ENCODE results near the gene PDXDC1. TPM values are rescaled to one million over a fixed set of nuclear protein-coding genes. Genes with fewer than 3 reads are reported as not detected.
"Not testable (repeated sequence)": the region's sequence is repeated elsewhere in the genome, so short reads cannot be mapped to it uniquely, and the experiment has no call there.

PDXDC1 gene
- total RNA-seq, 1 donor = 37.4 TPM

DNA sequence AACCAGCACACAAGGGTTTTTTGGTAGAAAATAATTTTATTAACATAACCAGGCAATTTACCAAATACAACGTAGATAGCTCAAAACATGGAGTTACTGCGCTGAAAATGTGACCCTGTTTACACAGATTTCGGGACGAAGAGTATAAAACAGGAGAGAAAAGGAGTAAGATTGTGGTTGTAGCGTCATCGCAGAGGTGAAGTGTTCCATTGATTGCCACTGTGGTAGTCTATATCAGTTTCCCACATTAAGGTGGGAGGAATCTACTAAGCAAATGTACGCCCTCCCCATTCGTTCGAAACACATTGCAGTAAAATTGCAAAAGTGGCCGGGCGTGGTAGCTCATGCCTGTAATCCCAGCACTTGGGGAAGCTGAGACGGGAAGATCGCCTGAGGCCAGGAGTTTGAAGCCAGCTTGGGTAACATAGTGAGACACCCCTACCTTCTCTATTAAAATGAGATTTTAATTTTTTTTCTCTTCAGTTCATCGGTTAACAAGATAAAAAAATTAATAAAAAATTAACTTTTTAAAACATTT lies 972 bp upstream of the PDXDC1 start:
- not testable (repeated sequence) for DNase-seq (ENCODE audit: low read depth in 2 of 3, low spot score in 2 of 3)

DNA sequence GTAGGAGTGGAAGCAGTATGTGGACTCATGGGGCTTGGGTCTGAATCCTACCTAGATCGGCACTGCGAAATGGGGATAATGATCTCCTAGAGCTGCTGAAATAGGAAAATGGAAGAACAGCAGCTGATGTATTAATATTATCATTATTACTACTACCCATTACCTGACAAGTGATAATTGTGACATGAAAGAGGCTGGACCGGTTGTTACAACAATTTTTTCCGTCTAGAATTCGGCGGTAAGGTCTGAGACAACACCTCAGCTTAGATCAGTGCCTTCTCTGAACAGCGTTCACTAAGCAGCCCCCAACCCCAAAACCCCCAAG lies 533 bp upstream of the PDXDC1 start:
- DNase-seq (ENCODE audit: low read depth in 2 of 3, low spot score in 2 of 3) = peak in 2 of 3 donors; percentile 57 to 90

DNA sequence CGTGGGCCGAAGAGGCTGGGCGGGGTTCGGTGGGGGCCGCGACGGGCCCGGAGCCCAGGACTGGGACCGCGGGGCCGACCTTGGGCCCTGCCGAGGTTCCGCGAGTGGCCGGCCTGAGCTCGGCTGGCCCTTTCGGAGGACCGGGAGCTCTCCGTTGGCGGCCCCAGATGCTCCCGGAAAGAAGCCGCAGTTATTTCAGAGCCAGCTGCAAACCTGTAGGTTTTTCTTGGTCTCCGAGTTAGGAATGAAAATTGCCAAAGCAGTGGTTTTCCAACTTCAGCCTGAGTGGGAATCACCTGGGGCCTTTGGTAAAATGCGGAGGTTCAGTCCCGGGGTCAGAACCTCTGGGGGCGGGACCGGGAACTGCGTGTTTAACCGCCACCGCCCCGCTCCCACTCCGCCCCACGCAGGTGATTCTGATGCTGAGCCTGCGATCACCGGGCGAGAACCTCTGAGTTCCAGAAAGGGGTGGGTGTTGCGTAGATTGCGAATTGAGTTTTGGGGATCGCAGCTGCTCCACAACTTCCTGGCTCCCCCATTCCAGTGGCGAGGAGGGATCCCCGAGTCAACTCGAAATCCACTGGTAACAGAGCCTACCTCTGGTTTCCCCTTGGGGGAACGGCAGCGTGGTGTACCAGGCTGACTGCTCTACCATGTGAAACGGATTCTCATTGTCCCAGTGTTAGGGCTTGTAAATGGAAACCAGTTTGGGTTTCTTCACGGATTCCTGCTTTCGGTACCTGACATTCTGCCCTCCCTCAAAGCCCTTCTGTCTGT lies 780 bp downstream of the PDXDC1 start:
- DNase-seq (ENCODE audit: low read depth in 2 of 3, low spot score in 2 of 3) = peak; percentile 30 to 41 (median 31)

DNA sequence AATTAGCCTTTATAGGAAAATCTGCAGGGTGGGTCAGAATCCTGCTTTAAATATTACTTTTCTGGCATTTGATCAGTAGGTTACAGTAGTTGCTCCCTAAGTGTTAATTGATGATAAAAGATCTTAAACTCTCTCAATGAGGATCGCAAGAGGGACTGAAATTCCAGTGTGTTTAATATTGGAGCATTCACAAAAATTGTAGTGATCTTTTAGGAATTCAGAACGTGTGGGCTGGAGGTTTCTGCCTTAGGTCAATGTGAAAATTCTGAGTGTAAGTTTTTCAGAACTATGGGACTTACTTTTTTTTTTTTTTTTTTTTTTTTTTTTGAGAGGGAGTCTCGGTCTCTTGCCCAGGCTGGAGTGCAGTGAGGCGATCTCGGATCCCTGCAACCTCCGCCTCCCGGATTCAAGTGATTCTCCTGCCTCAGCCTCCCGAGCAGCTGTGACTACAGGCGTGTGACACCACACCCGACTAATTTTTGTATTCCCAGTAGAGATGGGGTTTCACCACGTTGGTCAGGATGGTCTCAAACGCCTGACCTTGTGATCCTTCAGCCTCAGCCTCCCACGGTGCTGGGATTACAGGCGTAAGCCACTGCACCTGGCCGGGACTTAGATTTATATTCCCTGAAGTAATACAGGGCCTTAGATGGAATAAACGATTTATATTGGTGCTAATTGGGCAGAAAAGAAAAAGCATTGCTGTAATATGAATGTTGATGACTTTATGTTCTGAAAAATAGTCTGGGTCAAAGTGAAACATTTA lies 2.3 kb downstream of the PDXDC1 start:
- not testable (repeated sequence) for DNase-seq (ENCODE audit: low read depth in 2 of 3, low spot score in 2 of 3)

DNA sequence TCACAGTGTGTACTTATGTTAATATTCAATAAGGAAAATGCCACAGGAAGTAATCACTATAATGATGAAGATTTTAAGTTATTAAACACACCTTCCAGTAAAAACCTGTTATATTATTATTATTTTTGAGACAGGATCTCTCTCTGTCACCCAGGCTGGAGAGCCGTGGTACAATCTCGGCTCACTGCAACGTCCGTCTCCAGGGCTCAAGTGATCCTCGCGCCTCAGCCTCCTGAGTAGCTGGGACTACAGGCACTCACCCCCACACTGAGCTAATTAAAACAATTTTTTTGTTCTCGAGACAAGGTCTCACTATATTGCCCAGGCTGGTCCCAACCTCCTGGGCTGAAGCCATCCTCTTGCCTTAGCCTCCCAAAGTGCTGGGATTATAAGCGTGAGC lies 3.5 kb downstream of the PDXDC1 start:
- not testable (repeated sequence) for DNase-seq (ENCODE audit: low read depth in 2 of 3, low spot score in 2 of 3)

DNA sequence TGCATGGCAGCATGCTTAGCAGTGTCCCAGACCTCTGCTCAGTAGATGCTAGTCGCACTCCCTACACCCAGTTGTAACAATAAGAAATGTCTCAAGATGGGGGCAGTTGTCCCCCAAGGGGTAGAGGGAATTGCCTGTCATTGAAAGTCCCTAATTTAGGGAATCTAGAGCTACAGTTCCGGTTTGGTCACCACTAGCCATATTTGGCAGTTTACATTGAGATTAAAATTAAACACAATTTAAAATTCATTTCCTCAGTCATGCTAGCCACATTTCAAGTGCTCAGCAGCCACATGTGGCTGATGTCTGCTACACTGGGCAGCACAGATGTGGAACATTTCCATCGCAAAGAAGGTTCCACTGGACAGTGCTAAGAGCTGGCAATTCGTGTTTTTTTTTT lies 4.1 kb downstream of the PDXDC1 start:
- not testable (repeated sequence) for DNase-seq (ENCODE audit: low read depth in 2 of 3, low spot score in 2 of 3)

DNA sequence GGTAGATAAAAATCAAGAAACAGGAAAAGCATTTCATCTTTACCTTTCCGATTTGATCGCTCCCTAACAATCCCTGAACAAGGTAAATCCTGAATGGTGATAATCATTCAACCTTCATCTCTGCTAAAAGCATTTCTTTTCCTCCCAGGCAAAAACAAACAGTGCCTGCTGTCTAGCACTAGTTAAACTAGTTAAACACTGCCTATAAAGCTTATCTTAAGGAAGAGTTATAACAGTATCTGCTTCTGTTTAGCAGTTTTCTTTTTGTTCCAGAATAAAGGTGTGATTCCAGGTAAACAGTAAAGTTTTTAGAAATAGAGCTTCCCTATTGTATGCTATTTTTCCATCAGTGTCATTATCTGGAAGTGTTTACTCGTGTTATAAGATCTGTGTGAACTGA lies 6.4 kb downstream of the PDXDC1 start:
- DNase-seq (ENCODE audit: low read depth in 2 of 3, low spot score in 2 of 3) = not testable (repeated sequence)

DNA sequence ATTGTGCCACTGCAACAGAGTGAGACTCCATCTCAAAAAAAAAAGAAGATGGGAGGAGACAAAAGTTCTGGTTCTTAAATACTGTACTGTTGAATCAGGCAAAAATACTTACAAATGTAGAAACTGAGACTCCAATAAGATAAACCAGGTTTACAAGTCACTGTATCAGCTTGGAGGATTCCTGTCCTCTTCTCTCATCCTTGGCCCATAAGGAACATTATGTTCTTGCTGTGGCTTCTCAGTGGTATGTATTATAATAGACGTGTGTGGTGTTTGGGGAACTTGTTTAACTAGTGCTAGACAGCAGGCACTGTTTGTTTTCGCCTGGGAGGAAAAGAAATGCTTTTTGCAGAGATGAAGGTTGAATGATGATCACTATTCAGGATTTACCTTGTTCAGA lies 7.7 kb downstream of the PDXDC1 start:
- DNase-seq (ENCODE audit: low read depth in 2 of 3, low spot score in 2 of 3) = not testable (repeated sequence)

DNA sequence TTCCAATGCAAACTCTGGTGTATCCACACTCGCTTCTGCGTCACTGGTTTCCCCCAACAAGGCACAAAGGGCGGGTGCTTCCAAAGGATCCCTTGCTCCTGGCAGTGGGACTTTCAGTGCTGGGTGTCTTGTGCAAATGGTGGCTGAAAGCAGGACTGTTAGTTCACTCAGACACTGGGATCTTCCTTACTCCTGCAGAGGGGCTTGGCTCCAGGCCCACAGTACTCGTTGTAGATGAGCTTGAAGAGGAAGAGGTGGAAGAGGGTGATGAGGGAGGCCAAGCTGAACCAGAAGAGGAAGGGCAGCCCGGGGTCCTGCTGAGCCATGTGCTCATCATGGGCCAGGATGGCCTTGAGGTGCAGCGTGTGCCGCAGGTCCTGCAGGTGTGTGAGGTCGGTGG lies 13.3 kb downstream of the PDXDC1 start:
- not testable (repeated sequence) for DNase-seq (ENCODE audit: low read depth in 2 of 3, low spot score in 2 of 3)

DNA sequence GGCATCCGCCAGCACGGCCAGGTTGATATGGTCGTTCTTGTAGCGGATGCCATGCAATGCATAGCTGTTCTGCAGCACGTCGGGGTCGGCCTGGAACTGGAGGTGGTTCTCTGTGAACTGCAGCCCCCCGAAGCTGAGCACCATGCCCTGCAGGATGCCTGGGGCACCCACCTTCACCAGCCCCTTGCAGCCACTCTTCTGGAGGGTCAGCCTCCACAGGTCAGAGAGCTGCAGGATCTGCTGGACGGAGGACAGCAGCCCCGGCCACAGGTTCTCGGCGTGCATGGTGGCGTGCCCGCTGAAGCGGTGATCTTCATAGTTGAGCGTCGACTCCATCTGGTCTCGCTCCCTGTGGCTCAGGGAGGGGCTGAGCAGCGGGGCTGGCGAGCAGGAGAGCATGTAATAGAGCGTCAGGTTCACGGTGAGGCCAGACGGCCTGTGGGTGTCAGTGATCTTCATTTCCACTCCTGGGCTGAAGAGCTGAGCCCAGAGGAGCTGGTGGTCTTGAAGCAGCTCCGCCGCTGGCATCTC lies 13.9 kb downstream of the PDXDC1 start:
- not testable (repeated sequence) for DNase-seq (ENCODE audit: low read depth in 2 of 3, low spot score in 2 of 3)

DNA sequence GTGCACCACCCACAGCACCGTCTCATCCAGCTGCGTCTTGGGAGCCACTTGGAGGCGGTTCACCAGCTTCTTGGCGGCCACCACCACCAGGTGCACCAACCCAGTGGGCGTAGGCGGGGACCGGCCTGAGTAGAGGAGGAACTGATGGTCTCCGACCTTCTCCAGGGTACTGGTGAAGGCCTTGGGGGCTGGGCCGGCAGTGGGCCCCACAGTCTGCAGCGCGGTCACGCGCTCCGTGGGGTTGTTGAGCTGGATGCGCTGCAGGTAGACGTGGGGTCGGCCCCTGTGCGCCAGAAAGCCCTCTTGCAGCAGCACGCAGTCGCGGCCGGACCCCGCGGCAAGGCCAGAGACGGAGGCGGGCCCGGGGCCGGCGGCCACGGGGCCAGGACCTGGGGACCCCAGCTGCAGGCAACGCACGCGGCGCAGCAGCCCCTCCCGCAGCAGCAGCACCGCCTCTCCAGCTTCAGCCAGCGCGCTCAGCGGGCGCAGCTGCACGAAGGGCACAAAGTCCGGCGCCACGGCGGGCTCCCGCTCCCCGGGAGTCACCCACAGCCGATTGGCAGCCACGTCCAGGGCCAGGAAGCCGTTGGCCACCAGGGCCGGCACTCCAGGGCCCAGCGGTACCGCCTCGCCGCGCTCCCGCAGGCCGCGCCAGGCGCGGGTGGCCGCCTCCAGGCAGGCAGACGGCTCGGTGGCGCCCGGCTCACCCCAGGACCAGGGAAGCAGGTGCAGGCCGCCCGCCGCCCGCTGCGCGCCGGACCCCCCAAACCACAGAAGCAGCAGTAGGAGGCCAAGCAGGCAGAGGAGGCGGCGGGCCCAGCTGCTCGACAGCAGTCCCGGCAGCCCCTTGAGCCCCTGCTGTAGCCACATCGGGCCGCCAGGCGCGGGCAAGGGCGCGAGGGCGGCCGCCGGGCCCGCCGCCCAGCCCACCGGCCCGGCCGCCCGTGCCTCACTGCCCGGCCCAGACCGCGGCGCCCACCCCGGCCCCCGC lies 14.8 kb downstream of the PDXDC1 start:
- DNase-seq (ENCODE audit: low read depth in 2 of 3, low spot score in 2 of 3) = peak in 2 of 3 donors; percentile 5 to 19

DNA sequence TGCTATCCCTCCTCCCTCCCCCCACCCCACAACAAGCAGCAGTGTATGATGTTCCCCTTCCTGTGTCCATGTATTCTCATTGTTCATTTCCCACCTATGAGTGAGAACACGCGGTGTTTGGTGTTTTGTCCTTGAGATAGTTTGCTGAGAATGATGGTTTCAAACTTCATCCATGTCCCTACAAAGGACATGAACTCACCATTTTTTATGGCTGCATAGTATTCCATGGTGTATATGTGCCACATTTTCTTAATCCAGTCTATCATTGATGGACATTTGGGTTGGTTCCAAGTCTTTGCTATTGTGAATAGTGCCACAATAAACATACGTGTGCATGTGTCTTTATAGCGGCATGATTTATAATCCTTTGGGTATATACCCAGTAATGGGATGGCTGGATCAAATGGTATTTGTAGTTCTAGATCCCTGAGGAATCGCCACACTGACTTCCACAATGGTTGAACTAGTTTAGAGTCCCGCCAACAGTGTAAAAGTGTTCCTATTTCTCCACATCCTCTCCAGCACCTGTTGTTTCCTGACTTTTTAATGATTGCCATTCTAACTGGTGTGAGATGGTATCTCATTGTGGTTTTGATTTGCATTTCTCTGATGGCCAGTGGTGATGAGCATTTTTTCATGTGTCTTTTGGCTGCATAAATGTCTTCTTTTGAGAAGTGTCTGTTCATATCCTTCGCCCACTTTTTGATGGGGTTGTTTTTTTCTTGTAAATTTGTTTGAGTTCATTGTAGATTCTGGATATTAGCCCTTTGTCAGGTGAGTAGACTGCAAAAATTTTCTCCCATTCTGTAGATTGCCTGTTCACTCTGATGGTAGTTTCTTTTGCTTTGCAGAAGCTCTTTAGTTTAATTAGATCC lies 18.7 kb downstream of the PDXDC1 start:
- not testable (repeated sequence) for DNase-seq (ENCODE audit: low read depth in 2 of 3, low spot score in 2 of 3)

DNA sequence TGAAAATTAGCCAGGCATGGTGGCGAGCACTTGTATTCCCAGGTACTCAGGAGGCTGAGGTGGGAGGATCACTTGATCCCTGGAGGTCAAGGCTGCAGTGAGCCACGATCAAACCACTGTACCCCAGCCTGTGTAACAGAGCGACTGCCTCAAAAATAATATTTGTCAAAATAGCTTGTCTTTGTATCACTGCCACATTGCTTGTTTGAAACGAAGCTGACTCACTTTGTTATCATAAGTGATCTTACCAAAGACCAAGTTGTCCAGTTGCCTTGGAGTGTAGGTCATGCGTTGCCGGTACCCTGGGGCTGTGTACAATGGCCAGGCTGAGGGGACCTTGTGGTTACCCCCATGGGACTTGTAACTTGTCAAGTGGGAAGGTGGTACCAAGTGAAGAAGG lies 21.9 kb downstream of the PDXDC1 start:
- not testable (repeated sequence) for DNase-seq (ENCODE audit: low read depth in 2 of 3, low spot score in 2 of 3)

DNA sequence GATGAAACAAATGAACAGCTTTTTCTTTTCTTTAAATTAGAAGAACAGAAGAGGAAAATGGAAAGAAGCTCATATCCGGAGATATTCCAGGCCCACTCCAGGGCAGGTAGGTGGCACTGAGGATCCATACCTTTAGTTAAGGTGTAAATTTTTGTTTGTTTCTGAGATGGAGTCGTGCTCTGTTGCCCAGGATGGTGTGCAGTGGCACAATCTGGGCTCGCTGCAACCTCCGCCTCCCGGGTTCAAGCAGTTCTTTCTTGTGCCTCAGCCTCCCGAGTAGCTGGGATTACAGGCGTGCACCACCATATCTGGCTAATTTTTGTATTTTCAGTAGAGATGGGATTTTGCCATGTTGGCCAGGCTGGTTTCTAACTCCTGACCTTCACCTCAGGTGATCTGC lies 23.5 kb downstream of the PDXDC1 start:
- not testable (repeated sequence) for DNase-seq (ENCODE audit: low read depth in 2 of 3, low spot score in 2 of 3)

DNA sequence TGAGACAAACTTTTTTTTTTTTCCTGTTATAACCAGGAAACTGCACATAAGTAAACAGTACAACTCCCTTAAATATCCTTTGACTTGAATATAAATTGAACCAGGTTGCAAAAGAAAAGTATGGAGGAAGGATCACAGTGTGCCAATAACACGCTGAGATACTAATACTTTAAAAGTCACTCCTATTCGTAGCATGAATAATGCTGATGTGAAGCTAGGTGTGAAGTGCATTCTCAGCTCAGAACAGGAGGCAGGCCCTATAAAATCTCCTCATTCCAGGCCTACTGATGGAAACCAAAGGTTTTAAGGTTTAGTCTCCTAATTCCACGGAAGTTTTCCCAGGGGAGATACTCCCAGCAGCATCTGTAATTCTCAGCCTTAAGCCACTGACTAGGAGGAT lies 25.0 kb downstream of the PDXDC1 start:
- DNase-seq (ENCODE audit: low read depth in 2 of 3, low spot score in 2 of 3) = not testable (repeated sequence)

DNA sequence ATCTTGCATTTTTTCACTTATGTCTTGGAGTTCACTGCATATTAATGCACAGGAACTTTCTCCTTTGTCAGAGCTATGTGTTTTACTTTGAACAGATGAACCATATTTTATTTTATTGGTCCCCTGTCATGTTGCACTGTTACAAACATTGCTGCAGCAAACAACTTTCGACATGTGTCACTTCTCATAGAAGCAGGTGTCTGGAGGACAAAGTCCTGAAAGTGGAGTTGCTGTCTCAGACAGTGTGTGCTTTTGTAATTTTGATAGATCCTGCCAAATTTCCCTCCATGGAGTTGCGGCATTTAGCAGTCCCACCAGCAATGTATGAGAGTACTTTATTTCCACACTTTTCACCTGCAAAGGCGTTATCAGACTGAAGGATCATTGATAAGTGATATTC lies 27.6 kb downstream of the PDXDC1 start:
- DNase-seq (ENCODE audit: low read depth in 2 of 3, low spot score in 2 of 3) = not testable (repeated sequence)

DNA sequence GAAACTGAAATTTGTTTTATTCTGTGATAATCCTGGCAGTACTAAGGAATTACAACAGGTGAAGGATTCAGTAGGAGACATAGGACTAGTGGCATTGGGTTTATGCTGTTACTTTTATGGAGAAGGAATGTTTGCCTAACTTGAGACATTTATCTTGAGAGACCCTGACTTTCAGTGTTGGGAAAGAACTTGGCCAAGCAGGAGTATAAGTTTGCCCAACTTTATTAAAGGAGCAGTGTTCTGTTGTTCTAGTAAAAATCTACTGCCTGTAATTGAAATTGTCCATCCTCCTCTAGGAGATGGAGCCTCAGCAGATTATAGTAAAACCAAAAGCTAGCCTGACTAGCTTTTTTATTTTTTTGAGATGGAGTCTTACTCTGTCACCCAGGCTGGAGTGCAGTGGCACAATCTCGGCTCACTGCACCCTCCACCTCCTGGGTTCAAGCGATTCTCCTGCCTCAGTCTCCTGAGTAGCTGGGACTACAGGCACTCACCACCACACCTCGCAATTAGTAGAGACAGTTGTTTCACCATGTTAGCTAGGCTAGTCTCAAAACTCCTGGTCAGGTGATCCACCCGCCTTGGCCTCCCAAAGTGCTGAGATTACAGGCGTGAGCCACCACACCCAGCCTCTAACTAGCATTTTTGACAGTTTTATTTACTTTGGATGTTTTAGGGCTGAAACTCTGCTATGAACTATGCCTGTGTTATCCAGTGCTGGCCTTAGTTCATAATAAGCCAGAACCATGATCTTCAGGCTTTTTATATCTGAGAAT lies 30.7 kb downstream of the PDXDC1 start:
- DNase-seq (ENCODE audit: low read depth in 2 of 3, low spot score in 2 of 3) = not testable (repeated sequence)

DNA sequence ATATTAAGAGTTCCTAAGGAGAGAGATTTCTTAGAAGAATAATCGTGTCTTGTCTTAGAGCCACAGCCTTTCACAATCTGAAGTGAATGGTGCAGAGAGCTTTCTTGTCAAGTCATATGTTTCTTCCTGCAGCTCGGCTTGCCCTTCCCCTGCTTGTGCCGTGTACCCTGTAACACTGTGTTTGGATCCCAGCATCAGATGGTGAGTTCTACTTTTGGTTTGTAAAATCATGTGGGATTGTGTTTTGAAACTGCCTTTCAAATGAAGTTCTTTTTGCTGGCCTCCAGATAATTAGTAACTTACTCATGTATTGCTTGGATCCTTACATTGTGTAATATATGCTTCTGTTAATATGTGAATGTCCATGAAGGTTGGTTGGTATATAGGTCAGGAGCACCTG lies 33.8 kb downstream of the PDXDC1 start:
- not testable (repeated sequence) for DNase-seq (ENCODE audit: low read depth in 2 of 3, low spot score in 2 of 3)

DNA sequence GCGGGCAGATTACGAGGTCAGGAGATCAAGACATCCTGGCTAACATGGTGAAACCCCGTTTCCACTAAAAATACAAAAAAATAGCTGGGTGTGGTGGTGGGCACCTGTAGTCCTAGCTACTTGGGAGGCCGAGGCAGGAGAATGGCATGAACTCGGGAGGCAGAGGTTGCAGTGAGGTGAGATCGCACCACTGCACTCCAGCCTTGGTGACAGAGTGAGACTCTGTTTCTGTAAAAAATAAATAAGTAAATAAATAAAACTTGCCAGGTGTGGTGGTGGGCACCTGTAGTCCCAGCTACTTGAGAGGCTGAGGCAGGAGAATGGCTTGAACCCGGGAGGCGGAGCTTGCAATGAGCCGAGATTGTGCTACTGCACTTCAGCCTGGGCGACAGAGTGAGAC lies 38.1 kb downstream of the PDXDC1 start:
- DNase-seq (ENCODE audit: low read depth in 2 of 3, low spot score in 2 of 3) = not testable (repeated sequence)
